GM12801 (cell line): Measurements from ENCODE around the gene KCNK5.

Experiments used
- TF ChIP-seq, protein P1 (sequence below): IDR thresholded peaks from one replicate; pipeline ENCODE4 v1.5.1; 2011; ENCODE audit warnings: control low read depth; ENCODE audit not compliant: insufficient read length; ENCODE audit errors: extremely low read depth

Gene KCNK5

DNA sequence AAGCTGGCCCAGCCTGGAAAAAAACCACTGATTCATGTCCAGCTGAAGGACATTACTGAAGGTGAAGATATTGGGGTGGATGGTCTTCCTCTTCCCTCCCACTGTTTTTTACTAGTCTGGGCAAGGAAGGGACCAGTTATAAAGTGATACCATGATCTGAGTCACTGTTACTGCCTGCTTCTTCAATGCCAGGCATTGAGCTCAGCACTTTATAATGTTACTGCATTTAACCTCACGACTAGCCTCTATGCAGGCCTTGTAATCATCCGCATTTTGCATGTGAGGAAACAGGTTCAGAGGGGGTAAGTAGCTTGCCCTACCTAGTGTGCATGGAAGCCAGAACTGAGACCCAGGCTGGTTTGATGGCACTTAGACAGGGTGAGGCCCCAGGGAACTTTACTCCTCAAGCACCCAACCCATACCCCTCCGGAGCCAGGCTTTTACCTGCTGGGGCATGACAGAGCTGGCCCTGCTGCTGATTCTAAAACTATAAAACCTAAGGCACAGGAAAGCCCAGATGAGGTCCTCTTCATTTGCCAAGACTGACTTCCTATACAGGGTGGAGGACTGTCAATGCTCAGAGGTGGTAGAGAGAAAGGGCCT is 11.0 kb upstream of the KCNK5 start:
- TF ChIP-seq, protein P1, sequence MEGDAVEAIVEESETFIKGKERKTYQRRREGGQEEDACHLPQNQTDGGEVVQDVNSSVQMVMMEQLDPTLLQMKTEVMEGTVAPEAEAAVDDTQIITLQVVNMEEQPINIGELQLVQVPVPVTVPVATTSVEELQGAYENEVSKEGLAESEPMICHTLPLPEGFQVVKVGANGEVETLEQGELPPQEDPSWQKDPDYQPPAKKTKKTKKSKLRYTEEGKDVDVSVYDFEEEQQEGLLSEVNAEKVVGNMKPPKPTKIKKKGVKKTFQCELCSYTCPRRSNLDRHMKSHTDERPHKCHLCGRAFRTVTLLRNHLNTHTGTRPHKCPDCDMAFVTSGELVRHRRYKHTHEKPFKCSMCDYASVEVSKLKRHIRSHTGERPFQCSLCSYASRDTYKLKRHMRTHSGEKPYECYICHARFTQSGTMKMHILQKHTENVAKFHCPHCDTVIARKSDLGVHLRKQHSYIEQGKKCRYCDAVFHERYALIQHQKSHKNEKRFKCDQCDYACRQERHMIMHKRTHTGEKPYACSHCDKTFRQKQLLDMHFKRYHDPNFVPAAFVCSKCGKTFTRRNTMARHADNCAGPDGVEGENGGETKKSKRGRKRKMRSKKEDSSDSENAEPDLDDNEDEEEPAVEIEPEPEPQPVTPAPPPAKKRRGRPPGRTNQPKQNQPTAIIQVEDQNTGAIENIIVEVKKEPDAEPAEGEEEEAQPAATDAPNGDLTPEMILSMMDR, result no peak

DNA sequence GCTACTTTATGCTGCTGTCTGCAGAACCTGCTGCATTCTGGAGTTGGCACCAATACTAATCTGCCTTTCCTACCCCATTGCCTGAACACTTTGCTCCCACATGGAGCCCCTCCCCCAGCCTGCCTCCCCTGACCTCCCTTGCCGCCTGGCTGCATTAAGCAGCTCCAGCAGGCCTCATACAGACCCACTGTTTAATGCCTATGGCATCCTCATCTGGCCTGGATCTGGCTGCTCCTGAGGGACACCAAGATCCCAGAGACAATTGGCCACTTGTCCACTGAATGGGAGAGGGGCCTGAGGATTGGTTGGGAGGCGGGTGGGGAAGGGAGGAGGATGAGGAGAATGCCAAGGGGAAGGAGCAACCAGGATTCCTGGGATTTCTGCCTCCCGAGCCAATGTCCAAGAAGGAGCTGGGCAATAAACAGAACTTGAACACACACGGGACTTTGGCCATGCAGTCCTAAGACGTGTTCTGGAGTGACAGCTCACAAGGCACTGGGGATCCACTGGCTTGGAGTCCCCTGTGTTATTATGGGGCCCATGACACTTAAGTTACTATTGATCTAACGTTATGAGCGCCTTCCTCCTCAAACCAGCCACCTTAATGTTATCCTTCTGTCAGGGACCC is 10.4 kb upstream of the KCNK5 start:
- TF ChIP-seq, protein P1, result no peak

DNA sequence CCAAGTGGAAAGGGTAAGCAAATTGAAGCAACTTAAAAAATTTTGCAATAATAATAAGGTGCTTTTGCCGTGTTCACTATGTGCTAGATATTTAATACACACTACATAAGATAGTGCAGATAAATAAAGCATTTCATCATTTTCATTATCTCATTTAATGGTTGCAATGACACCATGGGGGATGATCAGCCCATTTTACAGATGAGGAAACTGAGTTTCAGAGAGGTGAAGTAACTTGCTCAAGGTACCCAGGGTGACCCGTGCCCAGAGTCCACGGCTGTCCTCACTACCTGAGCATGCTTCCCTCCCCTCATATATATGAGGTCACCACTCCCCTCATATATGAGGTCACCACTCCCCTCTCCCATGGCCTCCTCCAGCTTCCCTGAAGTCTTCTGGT is 7.5 kb upstream of the KCNK5 start:
- TF ChIP-seq, protein P1, result no peak

DNA sequence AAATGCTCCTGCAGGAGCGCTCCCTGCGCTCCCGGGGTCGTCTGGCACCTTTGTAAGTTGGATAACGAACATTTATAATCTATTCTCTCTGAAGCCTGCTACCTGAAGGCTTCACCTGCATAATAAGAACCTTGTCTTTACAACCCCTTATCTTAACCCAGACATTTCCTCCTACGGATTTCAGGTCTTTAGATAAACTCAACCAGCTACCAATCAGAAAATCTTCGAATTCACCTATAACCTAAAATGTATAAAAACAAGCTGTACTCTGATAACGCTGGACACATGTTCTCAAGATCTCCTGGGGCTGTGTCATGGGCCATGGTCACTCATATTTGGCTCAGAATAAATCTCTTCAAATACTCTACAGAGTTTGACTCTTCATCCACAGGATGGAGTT is 4.1 kb upstream of the KCNK5 start:
- TF ChIP-seq, protein P1, result no peak

DNA sequence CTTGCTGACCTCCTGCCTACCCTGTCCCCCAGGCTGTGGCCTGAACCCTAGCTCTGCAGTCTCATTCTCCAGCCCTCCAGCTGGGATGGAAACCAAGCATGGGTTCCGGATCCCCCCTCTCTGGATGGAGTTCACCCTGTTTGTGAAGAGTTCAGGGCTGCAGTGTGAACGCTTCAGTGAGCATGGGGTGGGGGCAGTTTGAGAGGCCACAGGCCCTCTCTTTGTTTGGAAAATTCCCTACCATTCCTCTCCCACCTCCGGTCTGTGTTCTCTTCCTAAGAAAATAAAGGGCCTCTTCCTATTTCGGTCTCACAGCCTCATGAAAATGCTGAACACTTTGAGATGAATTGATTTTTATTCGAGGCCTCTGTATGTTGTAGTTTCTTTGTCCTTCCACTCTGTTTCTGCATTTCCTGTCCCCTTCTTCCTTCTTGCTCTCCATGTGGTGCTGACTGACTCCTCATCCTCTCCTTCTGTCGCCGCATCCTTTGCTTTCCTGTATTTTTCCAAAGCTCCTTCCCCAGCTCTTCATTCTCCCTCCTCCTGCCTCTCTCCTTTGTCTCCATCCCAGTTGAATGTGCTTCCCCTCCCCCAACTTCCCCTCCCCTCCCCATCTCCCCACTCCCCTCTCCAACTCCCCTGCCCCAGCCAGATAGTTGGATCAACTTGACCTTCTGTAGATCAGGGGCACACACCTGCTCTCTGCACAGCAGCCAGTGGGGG is 2.4 kb upstream of the KCNK5 start:
- TF ChIP-seq, protein P1, result no peak

DNA sequence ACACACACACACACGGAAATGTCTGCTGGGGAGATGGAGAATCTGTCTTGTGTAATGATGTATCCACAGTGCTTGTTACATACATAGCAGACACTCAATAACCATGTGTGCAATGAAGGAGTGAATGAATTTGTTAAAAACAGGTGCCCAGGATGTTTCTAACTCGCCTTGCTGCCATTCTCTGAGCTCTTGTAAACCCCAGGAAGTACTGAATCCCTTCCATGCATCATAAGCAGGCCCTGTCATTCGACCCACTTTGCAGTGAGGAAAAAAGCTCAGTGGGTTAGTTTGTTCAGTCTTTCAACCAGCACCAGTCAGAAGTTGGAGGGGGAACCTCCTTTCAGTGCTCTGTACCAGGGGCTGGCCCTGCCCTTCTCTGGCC is 1.4 kb upstream of the KCNK5 start:
- TF ChIP-seq, protein P1, result no peak

DNA sequence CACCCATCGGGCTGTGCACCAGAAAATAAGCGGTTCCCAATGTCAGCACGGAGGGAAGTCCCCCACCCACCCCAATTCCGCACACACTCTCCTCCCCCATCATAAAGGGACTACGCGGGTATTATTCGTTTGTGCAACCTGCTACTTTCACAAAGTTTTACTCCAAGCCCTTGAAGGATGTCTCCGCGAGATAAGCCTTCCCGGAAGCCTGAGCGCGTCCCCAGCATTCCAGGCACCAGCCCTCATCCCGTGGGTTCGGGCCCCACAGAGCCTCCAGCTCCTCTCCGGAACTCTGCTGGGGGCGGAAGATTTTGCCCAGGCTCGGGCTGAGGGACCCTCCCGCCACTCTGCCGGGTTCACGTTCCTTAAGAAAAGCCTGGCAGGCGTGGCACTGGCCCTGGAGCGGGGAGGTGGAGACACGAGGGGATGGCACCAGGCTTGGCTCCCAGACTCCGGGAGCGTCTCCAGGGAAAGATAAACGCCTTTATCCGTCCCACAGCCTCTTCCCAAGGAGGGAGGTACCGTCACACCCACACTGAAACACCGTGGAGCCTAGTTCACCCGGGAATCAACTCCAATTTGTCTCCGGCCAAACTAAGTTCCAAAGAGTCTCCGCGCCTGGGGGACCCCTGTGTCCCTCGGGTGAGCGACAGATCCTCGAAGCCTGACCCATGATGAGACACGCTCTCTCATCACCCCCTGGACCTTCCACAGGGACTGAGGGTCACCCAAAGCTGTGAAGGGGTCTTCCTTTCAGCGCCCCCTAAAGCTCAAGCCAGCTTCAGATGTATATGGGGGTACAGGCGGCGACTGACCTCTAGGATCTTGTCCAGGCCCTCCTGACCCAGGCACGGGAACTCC is 934 bp downstream of the KCNK5 start:
- TF ChIP-seq, protein P1, result no peak
